ENCODE data around the gene DPEP2.
"Not testable (repeated sequence)": the region's sequence is repeated elsewhere in the genome, so short reads cannot be mapped to it uniquely, and the experiment has no call there.

The DPEP2 gene

DNA sequence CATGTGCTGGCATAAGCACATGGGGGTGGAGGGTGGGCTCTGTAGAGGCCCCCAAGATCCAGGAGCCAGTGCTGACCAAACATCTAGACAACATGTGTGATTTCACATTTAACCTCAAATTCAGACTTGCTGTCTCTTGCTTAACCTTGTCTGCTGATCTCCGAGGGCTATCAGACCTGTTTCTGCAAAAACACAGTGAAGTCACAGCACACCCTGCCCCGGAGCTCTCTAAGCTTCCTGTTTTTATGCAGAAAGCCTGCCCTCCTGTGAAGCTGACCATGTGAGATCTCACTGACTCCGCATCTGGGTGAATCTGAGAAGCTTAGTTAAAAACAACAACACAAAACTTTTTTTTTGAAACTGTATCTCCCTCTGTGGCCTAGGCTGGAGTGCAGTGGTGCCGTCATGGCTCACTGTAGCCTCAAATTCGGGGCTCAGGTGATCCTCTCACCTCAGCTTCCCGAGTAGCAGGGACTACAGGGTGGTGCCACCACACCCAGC is 6.6 kb upstream of the DPEP2 start:
- peak in 6 of 14 donors; percentile 5 to 40 (median 14) for DNase-seq

DNA sequence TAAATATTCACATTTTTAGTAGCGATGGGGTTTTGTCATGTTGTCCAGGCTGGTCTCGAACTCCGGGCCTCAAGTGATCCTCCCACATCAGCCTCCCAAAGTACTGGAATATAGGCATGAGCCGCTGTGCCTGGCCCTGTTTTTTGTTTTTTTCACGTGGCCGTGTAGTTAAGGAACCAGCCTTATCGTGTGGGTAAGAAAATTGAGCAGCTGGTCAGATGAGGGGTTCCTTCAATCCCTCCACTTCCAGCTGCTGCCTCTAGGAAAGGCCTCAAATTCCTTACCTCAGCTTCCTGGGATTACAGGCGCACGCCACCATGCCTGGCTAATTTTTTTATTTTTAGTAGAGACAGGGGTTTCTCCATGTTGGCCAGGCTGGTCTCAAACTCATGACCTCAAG is 5.9 kb upstream of the DPEP2 start:
- no peak for DNase-seq

DNA sequence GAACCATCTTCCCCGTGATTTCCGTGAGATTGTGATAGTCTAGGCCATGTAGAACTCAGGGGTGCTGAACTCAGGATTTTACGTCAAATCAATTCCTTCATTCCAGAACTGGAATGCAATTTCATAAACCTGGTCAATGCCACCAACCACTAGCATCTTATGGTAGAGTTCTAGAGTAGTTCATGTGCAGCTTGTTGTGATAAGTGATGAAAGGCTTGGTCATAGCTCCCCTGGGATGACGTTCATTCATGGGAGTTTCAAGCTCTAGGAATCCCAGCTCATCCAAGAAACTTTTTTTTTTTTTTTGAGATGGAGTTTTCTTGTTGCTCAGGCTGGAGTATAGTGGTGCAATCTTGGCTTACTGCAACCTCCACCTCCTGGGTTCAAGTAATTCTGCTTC is 3.7 kb upstream of the DPEP2 start:
- no peak for DNase-seq

DNA sequence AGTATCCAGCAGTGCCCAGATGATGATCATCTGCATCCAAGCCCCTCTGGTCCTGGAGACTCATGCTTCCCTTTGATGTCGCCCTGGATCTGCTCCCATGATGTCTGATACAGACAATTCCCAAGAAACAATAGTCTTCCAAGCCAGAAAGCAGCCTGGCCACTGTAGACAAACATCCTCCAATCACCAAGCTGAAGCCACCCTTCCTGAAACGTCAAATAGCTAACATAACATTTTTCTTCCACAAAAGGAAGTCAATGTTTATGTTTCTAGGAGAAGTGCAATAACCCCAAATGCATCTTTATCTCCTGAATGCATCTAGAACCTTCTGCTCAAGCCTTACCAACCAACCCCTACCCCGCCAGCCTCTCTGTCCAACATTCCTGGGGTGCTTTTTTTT is 1.2 kb upstream of the DPEP2 start:
- DNase-seq = no peak

DNA sequence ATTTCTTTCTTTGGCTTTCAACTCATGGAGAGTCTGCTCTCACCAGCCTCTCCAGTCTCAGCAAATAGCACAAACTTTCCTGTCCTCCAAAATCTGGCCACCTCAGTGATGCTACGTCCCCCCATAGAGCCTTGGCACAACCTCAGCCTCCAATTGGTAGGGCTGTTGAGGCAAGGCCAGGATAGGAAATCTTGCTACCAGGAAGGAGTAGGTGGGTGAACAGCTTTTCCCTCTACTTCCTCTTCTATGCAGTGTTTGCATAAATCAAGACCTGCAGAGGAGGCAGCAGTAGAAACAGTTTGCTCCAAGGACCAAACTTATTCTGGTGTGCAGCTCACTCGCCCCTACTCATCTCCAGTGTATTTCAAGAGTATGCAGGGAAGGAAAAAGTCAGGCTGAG is 701 bp upstream of the DPEP2 start:
- DNase-seq = no peak

DNA sequence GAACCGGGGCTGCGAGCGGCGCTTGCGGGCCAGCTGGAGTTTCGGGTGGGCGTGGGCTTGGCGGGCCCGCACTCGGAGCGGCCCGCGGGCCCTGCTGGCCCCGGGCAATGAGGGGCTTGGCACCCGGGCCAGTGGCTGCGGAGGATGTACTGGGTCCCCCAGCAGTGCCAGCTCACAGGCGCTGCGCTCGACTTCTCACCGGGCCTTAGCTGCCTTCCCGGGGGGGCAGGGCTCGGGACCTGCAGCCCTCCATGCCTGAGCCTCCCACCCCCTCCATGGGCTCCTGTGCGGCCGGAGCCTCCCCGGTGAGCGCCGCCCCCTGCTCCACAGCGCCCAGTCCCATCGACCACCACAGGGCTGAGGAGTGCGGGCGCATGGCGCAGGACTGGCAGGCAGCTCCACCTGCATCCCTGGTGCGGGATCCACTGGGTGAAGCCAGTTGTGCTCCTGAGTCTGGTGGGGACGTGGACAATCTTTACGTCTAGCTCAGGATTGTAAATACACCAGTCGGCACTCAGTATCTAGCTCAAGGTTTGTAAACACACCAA is 979 bp downstream of the DPEP2 start:
- DNase-seq = not testable (repeated sequence)

DNA sequence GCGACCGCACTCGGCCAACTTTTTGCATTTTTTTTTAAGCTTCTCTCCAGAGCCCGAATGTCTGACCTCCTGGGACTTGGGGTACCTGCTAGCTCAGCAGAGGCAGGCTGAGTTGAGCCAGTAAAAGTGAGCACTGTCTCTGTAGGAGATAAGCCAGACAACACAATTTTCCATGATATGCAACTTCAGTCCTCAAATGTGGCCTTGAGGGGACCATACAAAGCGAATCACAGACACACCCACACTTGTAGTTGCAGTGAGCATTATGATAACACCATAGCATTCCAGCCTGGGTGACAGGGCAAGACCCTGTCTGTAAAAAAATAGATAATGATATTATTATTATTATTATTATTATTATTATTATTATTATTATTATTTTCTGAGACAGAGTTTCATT is 2.6 kb downstream of the DPEP2 start:
- DNase-seq = no peak

DNA sequence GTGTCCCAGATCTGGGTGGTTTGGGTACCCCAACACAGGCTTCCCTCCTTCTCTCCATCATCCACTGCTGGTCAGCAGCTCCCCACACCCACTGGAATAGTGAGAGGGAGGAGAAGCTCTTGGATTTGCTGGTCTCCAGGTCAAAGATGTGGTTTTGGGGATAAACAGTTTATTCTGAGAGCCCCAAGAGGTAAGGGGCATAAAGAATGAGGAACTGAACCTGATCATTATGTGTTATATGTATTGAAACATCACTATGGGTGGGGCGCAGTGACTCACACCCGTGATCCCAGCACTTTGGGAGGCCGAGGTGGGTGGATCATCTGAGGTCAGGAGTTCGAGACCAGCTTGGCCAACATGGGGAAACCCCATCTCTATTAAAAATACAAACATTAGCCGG is 3.9 kb downstream of the DPEP2 start:
- DNase-seq = no peak

DNA sequence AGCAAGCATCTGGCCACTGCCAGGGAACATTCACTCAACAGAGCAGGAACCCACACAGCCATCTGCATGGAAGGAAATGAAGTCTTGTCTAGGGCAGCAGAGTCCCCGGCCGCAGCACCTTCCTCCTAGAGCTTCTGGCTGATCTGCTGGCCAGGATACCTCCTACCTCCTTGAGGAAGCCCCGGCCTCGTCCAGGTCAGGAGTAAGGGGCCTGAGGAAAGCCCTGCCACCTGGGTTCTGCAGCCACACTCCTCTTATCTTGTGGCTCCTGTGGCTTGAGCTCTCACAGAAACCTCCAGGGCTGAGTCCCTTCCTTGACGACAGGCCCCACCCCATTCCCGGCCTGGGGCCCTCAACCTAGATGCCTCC is 5.3 kb downstream of the DPEP2 start:
- DNase-seq = not testable (repeated sequence)

DNA sequence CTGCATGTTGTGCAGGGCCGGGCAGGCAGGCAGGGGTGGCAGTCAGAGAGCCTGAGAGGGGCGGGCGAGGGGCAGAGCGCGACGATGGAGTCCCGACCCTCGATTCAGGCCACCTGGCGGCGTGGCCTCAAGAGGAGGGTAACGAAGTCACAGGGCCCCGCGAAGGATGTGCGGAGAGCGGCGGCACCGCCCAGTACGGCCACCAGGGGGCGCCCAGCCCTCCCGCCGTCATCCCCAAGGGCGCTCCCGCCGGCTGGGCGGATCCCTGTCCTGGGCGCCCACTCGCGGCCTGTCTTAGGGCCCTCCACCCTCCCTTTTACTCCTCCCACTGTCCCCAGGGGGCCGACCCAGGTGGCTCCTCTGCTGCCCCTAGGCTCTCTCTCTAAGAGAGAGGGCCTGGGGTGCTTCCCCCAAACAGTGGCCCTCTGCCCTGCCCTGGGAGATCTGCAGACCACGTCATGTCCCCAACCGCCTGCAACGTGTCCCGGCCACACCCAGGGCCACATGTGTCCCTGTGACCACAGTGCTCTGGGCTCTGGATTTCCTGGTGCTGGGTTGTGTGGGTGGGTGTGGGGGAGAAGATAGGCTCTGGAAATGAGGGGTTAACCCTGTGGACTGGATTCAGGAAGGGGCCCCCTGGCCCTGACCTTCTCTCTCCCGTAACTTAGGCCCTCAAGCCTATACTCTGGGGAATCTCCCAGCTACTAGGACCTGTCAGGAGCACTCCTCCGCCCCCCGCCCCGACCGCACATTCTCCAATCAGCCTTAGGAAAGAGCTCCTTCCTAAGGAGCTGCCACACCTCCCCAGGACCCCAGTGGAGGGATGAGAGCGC is 5.9 kb downstream of the DPEP2 start:
- peak in 12 of 14 donors; percentile 13 to 76 (median 42) for DNase-seq

DNA sequence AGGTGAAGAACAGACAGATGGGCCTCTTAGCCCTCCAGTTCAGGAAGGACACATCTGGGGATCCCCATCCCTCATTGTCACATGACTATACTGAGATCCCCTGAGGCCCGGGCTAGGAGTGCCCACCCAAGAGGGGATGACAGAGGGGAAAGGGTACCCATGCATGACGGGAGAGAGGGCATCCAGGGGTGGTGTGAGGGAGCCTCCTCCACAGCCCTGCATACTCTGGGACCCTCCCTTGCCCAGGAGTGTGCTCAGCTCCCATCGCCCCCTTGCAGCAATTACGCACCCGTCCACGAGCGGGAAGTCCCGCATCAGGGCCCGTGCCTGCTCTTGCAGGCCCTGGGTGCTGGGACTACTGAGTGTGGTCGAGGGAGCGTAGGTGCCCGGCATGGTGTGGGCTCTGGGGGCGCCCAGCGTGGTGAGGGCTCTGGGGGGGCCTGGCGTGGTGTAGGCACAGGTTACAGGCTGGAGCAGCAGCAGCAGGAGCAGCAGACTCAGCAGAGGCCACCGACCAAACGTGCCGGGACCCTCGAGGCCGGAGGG is 6.5 kb downstream of the DPEP2 start:
- DNase-seq = no peak

DNA sequence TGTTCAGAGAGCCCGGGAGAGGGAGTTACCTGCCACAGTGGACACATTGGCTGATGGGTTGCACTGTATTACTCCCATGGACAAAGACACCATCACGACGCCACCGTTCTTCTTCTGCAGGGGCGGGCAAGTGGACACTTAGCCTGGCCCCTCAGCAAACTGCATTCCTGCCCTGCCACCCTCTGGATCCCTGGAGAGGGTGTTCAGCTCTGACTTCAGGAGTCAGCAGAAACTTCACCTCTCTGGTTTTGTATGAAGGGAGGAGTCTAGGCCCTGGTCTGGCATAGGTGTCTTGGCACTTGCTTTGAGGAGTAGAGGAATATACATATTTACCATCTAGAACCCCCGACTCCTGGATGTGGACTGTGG is 9.3 kb downstream of the DPEP2 start:
- DNase-seq = no peak

DNA sequence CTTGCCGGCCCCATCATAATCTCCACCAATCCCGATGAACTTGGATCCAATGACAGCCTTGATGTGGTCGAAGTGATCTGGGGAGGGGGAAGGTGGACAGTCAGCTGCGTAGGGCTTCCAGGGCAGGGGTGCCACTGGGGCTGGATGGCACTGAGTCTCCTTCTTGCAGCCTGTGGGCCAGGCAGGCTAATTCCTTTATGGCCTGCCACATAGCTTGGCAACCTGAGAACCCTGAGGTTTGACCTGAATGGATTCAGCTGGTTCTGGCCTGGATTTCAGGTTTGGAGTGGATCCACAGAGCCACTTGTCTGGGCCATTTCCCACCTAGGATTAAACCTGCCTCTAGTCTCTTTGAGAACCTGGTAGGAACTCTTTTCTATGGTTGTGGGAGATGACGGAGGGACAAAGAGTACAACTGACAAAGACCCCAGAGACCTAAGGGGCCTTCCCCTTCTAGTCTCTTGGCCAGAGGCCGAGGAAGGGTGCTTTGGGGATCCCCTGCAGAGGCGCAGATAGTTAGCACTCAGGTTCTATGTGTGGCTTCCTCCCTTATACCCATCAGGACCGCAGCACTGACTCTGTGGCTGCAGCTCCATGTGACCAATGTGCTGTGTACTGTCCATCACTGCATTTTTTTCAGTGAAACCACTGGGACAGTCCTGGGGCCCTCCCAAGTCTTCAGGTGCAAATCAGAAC is 9.8 kb downstream of the DPEP2 start:
- peak in 1 of 14 donors; percentile 19 for DNase-seq

DNA sequence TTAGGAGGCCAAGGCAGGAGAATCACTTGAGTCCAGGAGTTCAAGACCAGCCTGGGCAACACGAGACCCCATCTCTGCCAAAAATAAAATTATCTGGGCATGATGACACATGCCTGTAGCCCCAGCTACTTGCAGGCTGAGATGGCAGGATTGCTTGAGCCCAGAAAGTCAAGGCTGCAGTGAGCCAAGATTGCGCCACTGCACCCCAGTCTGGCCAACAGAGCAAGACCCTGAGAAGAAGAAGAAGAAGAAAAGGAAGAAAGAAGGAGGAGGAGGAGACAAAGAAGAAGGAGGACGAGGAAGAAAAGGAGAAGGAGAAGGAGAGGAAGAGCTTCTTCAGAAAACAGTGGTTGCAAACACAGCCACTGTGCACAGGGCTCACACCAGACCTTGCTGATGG is 10.6 kb downstream of the DPEP2 start:
- no peak for DNase-seq

DNA sequence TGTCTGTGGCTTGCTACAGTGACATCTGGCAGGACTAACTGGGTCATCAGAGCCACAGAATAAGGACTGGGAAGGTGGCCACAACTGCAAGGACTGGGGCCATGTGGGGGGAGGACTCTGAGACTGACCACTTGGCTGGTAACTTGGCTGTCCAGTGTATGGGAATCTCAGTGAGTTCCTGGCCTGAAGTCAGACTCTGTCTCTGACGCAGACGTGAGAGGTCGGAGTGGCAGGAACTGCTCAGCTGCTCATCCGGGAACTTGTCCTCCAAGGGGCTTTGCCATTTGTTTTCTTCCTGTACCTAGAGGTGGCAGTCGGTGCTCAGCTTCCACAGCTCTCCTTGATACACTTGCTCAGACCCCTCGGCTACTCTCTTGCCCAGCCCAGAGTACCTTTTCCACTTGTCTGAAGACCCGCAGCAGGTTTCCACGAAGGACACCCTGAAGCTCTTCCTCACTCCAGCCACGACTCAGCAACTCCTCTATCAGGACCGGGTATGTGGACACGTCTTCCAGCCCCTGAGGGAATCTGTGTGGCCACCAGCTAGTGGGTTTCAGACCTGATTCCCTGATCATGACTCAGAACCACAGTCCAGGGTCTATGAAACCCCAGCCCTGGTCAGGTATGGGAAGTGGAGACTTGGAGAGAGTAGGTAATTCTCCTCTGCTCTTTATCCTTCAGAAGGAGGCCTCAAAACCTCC is 11.7 kb downstream of the DPEP2 start:
- DNase-seq = peak in 11 of 14 donors; percentile 9 to 66 (median 31)

DNA sequence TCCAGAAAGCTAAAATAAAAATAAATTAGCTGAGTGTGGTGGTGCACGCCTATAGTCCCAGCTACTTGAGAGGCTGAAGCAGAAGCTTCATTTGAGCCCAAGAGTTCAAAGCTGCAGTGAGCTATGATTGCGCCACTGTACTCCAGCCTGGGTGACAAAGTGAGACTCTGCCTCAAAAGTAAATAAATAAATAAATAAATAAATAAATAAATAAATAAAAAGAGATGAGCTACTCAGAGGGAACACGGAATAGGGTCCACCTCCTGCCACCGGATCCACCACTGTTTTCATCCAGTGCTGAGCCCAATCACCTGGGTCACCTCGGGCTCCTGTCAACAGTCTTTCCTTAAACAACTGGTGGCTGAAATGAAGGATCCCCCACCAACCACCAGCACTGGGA is 12.3 kb downstream of the DPEP2 start:
- DNase-seq = no peak

DNA sequence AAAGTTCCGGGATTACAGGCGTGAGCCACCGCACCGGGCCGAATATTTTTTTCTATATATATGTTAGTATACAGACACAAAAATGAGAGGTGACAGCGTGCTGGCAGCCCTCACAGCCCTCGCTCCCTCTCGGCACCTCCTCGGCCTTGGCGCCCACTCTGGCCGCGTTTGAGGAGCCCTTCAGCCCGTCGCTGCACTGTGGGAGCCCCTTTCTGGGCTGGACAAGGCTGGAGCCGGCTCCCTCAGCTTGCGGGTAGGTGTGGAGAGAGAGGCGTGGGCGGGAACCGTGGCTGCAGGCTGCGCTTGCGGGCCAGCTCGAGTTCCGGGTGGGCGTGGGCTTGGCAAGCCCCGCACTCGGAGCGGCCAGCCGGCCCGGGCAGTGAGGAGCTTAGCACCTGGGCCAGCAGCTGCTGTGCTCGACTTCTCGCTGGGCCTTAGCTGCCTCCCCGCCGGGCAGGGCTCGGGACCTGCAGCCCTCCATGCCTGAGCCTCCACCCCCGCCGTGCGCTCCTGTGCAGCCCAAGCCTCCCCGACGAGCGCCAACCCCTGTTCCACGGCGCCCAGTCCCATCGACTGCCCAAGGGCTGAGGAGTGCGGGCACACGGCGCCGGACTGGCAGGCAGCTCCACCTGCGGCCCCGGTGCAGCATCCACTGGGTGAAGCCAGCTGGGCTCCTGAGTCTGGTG is 17.1 kb downstream of the DPEP2 start:
- no peak for DNase-seq

DNA sequence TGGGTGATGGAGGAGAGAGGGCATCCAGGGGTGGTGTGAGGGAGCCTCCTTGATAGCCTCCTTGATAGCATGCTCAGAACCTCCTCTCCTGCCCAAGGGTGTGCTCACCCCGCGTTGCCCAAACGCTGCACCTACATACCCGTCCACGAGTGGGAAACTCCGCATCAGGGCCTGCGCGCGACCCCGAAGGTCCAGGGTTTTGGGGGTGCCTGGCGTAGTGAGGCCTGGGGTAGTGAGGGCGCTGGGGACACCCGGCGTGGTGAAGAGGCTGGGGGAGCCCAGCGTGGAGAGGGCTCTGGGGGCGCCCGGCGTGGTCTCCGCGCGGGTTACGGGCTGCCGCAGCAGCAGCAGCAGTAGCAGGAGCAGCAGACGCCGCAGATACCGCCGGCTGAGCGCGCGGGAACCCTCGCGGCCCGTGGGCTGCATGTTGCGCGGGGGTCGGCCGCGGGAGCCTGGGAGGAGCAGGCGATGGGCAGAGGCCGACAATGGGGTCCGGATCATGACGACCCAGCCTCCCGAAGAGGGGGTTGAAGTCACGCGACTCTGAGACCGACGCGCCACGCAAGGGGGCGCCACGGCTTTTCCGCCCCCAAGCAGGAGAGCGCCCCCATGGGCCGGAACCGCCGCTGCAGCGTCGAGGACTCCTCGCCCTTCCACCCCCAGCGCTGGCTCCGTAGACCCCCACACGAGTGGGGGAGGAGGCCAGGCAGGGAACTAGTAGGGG is 19.2 kb downstream of the DPEP2 start, which contains the start of gene DPEP3:
TSS of gene DPEP3 (minus strand) at position 545 of the 724 bp plus-strand sequence. CDS start at position 426, 119 bp downstream.
- DNase-seq = no peak

DNA sequence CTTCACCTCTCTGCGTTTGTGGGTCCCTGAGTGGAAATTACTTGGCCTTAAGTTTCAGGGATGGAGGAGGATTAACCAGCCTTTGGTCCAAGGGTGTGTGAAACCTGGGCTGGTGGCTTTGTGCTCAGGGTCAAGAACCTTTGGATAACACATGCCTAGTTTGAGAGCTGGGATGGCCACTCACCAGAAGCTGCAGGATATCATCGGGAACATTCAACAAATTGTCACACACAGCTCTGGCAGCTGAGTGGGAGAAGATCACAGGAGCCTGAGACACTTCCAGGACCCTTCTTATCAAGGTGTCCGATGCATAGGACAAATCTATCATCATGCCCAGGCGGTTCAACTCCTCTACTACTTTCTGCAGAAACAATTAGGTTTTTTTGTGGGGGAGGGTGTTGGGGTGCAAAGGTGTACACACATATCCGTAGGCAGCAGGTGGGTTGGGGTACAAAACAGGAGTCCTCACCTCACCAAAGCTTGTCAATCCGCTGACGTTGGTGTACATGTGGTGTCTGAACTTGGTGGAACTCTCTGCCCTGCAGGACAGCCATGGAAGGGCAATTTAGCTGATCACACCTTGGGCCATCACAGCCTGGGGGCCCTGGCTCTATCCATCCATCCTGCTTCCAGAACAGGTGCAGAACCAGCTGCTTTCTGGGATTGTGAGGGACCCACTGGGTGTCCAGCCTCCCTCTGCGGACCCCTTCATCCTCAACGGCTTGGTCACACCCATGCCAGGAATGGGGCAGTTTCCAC is 21.6 kb downstream of the DPEP2 start:
- no peak for DNase-seq

DNA sequence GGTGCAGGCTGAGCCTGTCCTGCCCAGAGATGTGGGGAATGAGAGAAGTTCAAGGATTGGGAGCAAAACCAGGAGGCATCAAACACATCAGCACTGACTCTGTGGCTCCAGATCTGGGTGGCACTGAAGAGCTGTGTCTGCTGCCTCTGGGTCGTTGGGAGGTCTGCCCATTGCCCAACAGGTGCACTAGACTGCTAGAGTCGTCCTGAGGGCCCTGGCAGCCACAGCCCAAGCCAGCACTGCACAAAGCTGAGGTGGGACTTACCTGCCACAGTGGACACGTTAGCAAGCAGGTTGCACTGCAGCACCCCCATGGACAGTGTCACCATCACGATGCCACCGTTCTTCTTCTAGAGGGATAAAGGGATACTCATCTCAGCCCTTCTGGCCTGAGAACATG is 22.3 kb downstream of the DPEP2 start:
- DNase-seq = no peak

Data from C1 segment of cervical spinal cord (tissue), 14 donors.